ENCODE results near the gene C13orf46.
"Not testable (repeated sequence)": the region's sequence is repeated elsewhere in the genome, so short reads cannot be mapped to it uniquely, and the experiment has no call there.

C13orf46 gene

GRCh38 chr13:113913408-113913807 is 60.5 kb downstream of the C13orf46 start:
- peaks cover 0 to 20% (median 5%) of the 10 kb centered on the region in 5 experiments for H3K27me3 ChIP-seq (replicated peaks in 2 of 5; ENCODE audit: control insufficient read depth in 4 of 5, insufficient read depth in 5 of 5, low read length in 4 of 5)
- H3K27ac ChIP-seq (ENCODE audit: insufficient read depth in 1 of 2, low read depth in 1 of 2, low read length in 2 of 2, poor library complexity in 1 of 2, severe bottlenecking in 2 of 2); H3K4me1 ChIP-seq (ENCODE audit: control extremely low read depth in 1 of 4, control insufficient read depth in 4 of 4, insufficient read depth in 4 of 4, low read length in 3 of 4); H3K9me3 ChIP-seq (ENCODE audit: control extremely low read depth in 1 of 5, control insufficient read depth in 4 of 5, insufficient read depth in 2 of 5, low read depth in 1 of 5, low read length in 4 of 5); DNase-seq; H3K36me3 ChIP-seq (ENCODE audit: control insufficient read depth in 4 of 4, insufficient read depth in 4 of 4, low read length in 3 of 4); POLR2A ChIA-PET; CTCF ChIA-PET; H3K4me3 ChIP-seq (ENCODE audit: control insufficient read depth in 1 of 7, extremely low read depth in 1 of 7, insufficient read depth in 4 of 7, low read depth in 2 of 7, low read length in 6 of 7): not testable (repeated sequence)
- WGBS (ENCODE audit: insufficient coverage) = 93% methylated on average over 2 of the region's 8 CpGs

- no CpG with 5 or more reads among the region's 3 CpGs for WGBS (ENCODE audit: insufficient coverage)
Measured at GRCh38 chr13:113912596-113912995, 61.3 kb downstream of the C13orf46 start.

GRCh38 chr13:113907635-113908617 is 66.0 kb downstream of the C13orf46 start:
- peak in 1 of 3 donors; percentile 36 for DNase-seq
- CTCF ChIA-PET = no interaction called here
- Histone ChIP-seq H3K36me3 (ENCODE audit: control insufficient read depth in 4 of 4, insufficient read depth in 4 of 4, low read length in 3 of 4) (no peaks in the 10 kb centered on the region), H3K4me3 (ENCODE audit: control insufficient read depth in 1 of 7, extremely low read depth in 1 of 7, insufficient read depth in 4 of 7, low read depth in 2 of 7, low read length in 6 of 7) (peak overlapping the region in 1 of 7 experiments; percentile 33), H3K4me1 (ENCODE audit: control extremely low read depth in 1 of 4, control insufficient read depth in 4 of 4, insufficient read depth in 4 of 4, low read length in 3 of 4) (peaks cover 3 to 20% (median 14%) of the 10 kb centered on the region in 4 experiments), H3K9me3 (ENCODE audit: control extremely low read depth in 1 of 5, control insufficient read depth in 4 of 5, insufficient read depth in 2 of 5, low read depth in 1 of 5, low read length in 4 of 5) (peaks cover 0 to 7% (median 2%) of the 10 kb centered on the region in 5 experiments), H3K27ac (ENCODE audit: insufficient read depth in 1 of 2, low read depth in 1 of 2, low read length in 2 of 2, poor library complexity in 1 of 2, severe bottlenecking in 2 of 2) (no peak overlapping the region), H3K27me3 (replicated peaks in 2 of 5; ENCODE audit: control insufficient read depth in 4 of 5, insufficient read depth in 5 of 5, low read length in 4 of 5) (peaks cover 0 to 3% (median 1%) of the 10 kb centered on the region in 5 experiments)
- POLR2A ChIA-PET = no interaction called here
- 42% methylated on average over 12 of the region's 17 CpGs for WGBS (ENCODE audit: insufficient coverage)

More at GRCh38 chr13:113912596-113912995, 61.3 kb downstream of the C13orf46 start:
- Histone ChIP-seq H3K27ac (ENCODE audit: insufficient read depth in 1 of 2, low read depth in 1 of 2, low read length in 2 of 2, poor library complexity in 1 of 2, severe bottlenecking in 2 of 2) (no peak overlapping the region), H3K9me3 (ENCODE audit: control extremely low read depth in 1 of 5, control insufficient read depth in 4 of 5, insufficient read depth in 2 of 5, low read depth in 1 of 5, low read length in 4 of 5) (peaks cover 0 to 9% (median 5%) of the 10 kb centered on the region in 5 experiments), H3K4me1 (ENCODE audit: control extremely low read depth in 1 of 4, control insufficient read depth in 4 of 4, insufficient read depth in 4 of 4, low read length in 3 of 4) (peaks cover 3 to 16% (median 13%) of the 10 kb centered on the region in 4 experiments), H3K27me3 (replicated peaks in 2 of 5; ENCODE audit: control insufficient read depth in 4 of 5, insufficient read depth in 5 of 5, low read length in 4 of 5) (peaks cover 0 to 20% (median 5%) of the 10 kb centered on the region in 5 experiments), H3K4me3 (ENCODE audit: control insufficient read depth in 1 of 7, extremely low read depth in 1 of 7, insufficient read depth in 4 of 7, low read depth in 2 of 7, low read length in 6 of 7) (no peak overlapping the region), H3K36me3 (ENCODE audit: control insufficient read depth in 4 of 4, insufficient read depth in 4 of 4, low read length in 3 of 4) (no peaks in the 10 kb centered on the region)
- DNase-seq = no peak
- CTCF ChIA-PET = no interaction called here
- POLR2A ChIA-PET = no interaction called here

GRCh38 chr13:113906571-113906970 is 67.3 kb downstream of the C13orf46 start:
- WGBS (ENCODE audit: insufficient coverage) = 100% methylated on average over 2 of the region's 4 CpGs
- ChIA-PET CTCF (no interaction called here), POLR2A (no interaction called here)
- no peak overlapping the region for H3K27ac ChIP-seq (ENCODE audit: insufficient read depth in 1 of 2, low read depth in 1 of 2, low read length in 2 of 2, poor library complexity in 1 of 2, severe bottlenecking in 2 of 2)
- H3K27me3 ChIP-seq (replicated peaks in 2 of 5; ENCODE audit: control insufficient read depth in 4 of 5, insufficient read depth in 5 of 5, low read length in 4 of 5) = peaks cover 0 to 3% (median 1%) of the 10 kb centered on the region in 5 experiments
- DNase-seq = no peak
- no peak overlapping the region for H3K4me3 ChIP-seq (ENCODE audit: control insufficient read depth in 1 of 7, extremely low read depth in 1 of 7, insufficient read depth in 4 of 7, low read depth in 2 of 7, low read length in 6 of 7)
- H3K4me1 ChIP-seq (ENCODE audit: control extremely low read depth in 1 of 4, control insufficient read depth in 4 of 4, insufficient read depth in 4 of 4, low read length in 3 of 4) = peaks cover 3 to 20% (median 14%) of the 10 kb centered on the region in 4 experiments
- H3K9me3 ChIP-seq (ENCODE audit: control extremely low read depth in 1 of 5, control insufficient read depth in 4 of 5, insufficient read depth in 2 of 5, low read depth in 1 of 5, low read length in 4 of 5) = peaks cover 0 to 4% (median 0%) of the 10 kb centered on the region in 5 experiments
- H3K36me3 ChIP-seq (ENCODE audit: control insufficient read depth in 4 of 4, insufficient read depth in 4 of 4, low read length in 3 of 4) = no peaks in the 10 kb centered on the region

- CTCF ChIA-PET = no interaction called here
- POLR2A ChIA-PET = no interaction called here
- Histone ChIP-seq H3K36me3 (ENCODE audit: control insufficient read depth in 4 of 4, insufficient read depth in 4 of 4, low read length in 3 of 4) (no peaks in the 10 kb centered on the region), H3K4me1 (ENCODE audit: control extremely low read depth in 1 of 4, control insufficient read depth in 4 of 4, insufficient read depth in 4 of 4, low read length in 3 of 4) (peaks cover 3 to 20% (median 14%) of the 10 kb centered on the region in 4 experiments), H3K27me3 (replicated peaks in 2 of 5; ENCODE audit: control insufficient read depth in 4 of 5, insufficient read depth in 5 of 5, low read length in 4 of 5) (peaks cover 0 to 3% (median 0%) of the 10 kb centered on the region in 5 experiments), H3K9me3 (ENCODE audit: control extremely low read depth in 1 of 5, control insufficient read depth in 4 of 5, insufficient read depth in 2 of 5, low read depth in 1 of 5, low read length in 4 of 5) (peaks cover 0 to 1% (median 0%) of the 10 kb centered on the region in 5 experiments), H3K27ac (ENCODE audit: insufficient read depth in 1 of 2, low read depth in 1 of 2, low read length in 2 of 2, poor library complexity in 1 of 2, severe bottlenecking in 2 of 2) (no peak overlapping the region), H3K4me3 (ENCODE audit: control insufficient read depth in 1 of 7, extremely low read depth in 1 of 7, insufficient read depth in 4 of 7, low read depth in 2 of 7, low read length in 6 of 7) (no peak overlapping the region)
- WGBS (ENCODE audit: insufficient coverage) = 97% methylated on average over 6 of the region's 8 CpGs
- DNase-seq = no peak
Measured at GRCh38 chr13:113905942-113906341, 67.9 kb downstream of the C13orf46 start.

- H3K9me3 ChIP-seq (ENCODE audit: control extremely low read depth in 1 of 5, control insufficient read depth in 4 of 5, insufficient read depth in 2 of 5, low read depth in 1 of 5, low read length in 4 of 5) = no peaks in the 10 kb centered on the region
- H3K27me3 ChIP-seq (replicated peaks in 2 of 5; ENCODE audit: control insufficient read depth in 4 of 5, insufficient read depth in 5 of 5, low read length in 4 of 5) = peaks cover 0 to 3% (median 0%) of the 10 kb centered on the region in 5 experiments
- H3K27ac ChIP-seq (ENCODE audit: insufficient read depth in 1 of 2, low read depth in 1 of 2, low read length in 2 of 2, poor library complexity in 1 of 2, severe bottlenecking in 2 of 2) = no peak overlapping the region
- no peak for DNase-seq
- 90% methylated on average over 6 of the region's 9 CpGs for WGBS (ENCODE audit: insufficient coverage)
- ChIA-PET CTCF (interaction anchor here (0.9 kb wide), 1 partner anchor 324 kb away, joined by 3 read pairs; no protein-coding TSS in a partner anchor), POLR2A (no interaction called here)
- no peak overlapping the region for H3K4me3 ChIP-seq (ENCODE audit: control insufficient read depth in 1 of 7, extremely low read depth in 1 of 7, insufficient read depth in 4 of 7, low read depth in 2 of 7, low read length in 6 of 7)
- H3K4me1 ChIP-seq (ENCODE audit: control extremely low read depth in 1 of 4, control insufficient read depth in 4 of 4, insufficient read depth in 4 of 4, low read length in 3 of 4) = peaks cover 3 to 20% (median 14%) of the 10 kb centered on the region in 4 experiments
- no peaks in the 10 kb centered on the region for H3K36me3 ChIP-seq (ENCODE audit: control insufficient read depth in 4 of 4, insufficient read depth in 4 of 4, low read length in 3 of 4)
Measured at GRCh38 chr13:113905018-113905417, 68.9 kb downstream of the C13orf46 start.

GRCh38 chr13:113904411-113904810 is 69.5 kb downstream of the C13orf46 start:
- WGBS (ENCODE audit: insufficient coverage) = 82% methylated on average over 5 of the region's 8 CpGs
- CTCF ChIA-PET = no interaction called here

More at GRCh38 chr13:113904411-113904810, 69.5 kb downstream of the C13orf46 start:
- no peaks in the 10 kb centered on the region for H3K9me3 ChIP-seq (ENCODE audit: control extremely low read depth in 1 of 5, control insufficient read depth in 4 of 5, insufficient read depth in 2 of 5, low read depth in 1 of 5, low read length in 4 of 5)
- POLR2A ChIA-PET = no interaction called here
- no peak overlapping the region for H3K27ac ChIP-seq (ENCODE audit: insufficient read depth in 1 of 2, low read depth in 1 of 2, low read length in 2 of 2, poor library complexity in 1 of 2, severe bottlenecking in 2 of 2)
- peaks cover 0 to 3% (median 0%) of the 10 kb centered on the region in 5 experiments for H3K27me3 ChIP-seq (replicated peaks in 2 of 5; ENCODE audit: control insufficient read depth in 4 of 5, insufficient read depth in 5 of 5, low read length in 4 of 5)
- H3K4me3 ChIP-seq (ENCODE audit: control insufficient read depth in 1 of 7, extremely low read depth in 1 of 7, insufficient read depth in 4 of 7, low read depth in 2 of 7, low read length in 6 of 7) = no peak overlapping the region
- no peak for DNase-seq
- no peaks in the 10 kb centered on the region for H3K36me3 ChIP-seq (ENCODE audit: control insufficient read depth in 4 of 4, insufficient read depth in 4 of 4, low read length in 3 of 4)
- peaks cover 3 to 20% (median 14%) of the 10 kb centered on the region in 4 experiments for H3K4me1 ChIP-seq (ENCODE audit: control extremely low read depth in 1 of 4, control insufficient read depth in 4 of 4, insufficient read depth in 4 of 4, low read length in 3 of 4)

All from common myeloid progenitor, CD34-positive (primary cell).